GM23338 (cell line): ENCODE results near the gene EPHA6. TPM values are rescaled to one million over a fixed set of nuclear protein-coding genes. Genes with fewer than 3 reads are reported as not detected.

Experiments used
- ATAC-seq: fragments of 200-7000 bp; cut with Tn5 transposase; 3 replicates; pipeline ENCODE4 v1.9.1; 2020
- DNase-seq: peaks from one replicate; pipeline ENCODE4 v3.0.0-alpha.2; 2015; ENCODE audit warnings: low spot score
- H2AFZ ChIP-seq: fragments of 200-600 bp; sonication (generic); 2 replicates; pipeline ENCODE4 v1.8.0; 2016; ENCODE audit warnings: antibody characterized with exemption, mild to moderate bottlenecking, moderate library complexity
- H3F3A ChIP-seq: fragments of 200-600 bp; sonication (generic); replicated peaks from 2 replicates; pipeline ENCODE4 v1.8.0; 2017; ENCODE audit warnings: antibody characterized with exemption, mixed run types, low read depth
- H3K27ac ChIP-seq: fragments of 200-600 bp; sonication (generic); 2 replicates; pipeline ENCODE4 v1.6.1; 2016; ENCODE audit warnings: low read depth
- H3K27me3 ChIP-seq: fragments of 200-600 bp; sonication (generic); 2 replicates; pipeline ENCODE4 v1.8.0; 2016; ENCODE audit warnings: mild to moderate bottlenecking, mixed run types, moderate library complexity; ENCODE audit not compliant: insufficient read depth
- H3K36me3 ChIP-seq: fragments of 200-600 bp; sonication (generic); 2 replicates; pipeline ENCODE4 v1.8.0; 2016; ENCODE audit warnings: mild to moderate bottlenecking; ENCODE audit not compliant: insufficient read depth
- H3K4me1 ChIP-seq: fragments of 200-600 bp; sonication (generic); 2 replicates; pipeline ENCODE4 v1.8.0; 2016; ENCODE audit warnings: mild to moderate bottlenecking, moderate library complexity; ENCODE audit not compliant: insufficient read depth
- H3K4me2 ChIP-seq: fragments of 200-600 bp; sonication (generic); 2 replicates; pipeline ENCODE4 v1.7.1; 2017; ENCODE audit warnings: mixed run types
- H3K4me3 ChIP-seq: fragments of 200-600 bp; sonication (generic); 2 replicates; pipeline ENCODE4 v1.6.1; 2016; ENCODE audit warnings: mixed run types
- H3K79me2 ChIP-seq: fragments of 200-600 bp; sonication (generic); replicated peaks from 2 replicates; pipeline ENCODE4 v1.8.0; 2017; ENCODE audit warnings: mild to moderate bottlenecking; ENCODE audit not compliant: insufficient read depth
- H3K9me2 ChIP-seq: fragments of 200-600 bp; sonication (generic); 2 replicates; pipeline ENCODE4 v1.8.0; 2017; ENCODE audit not compliant: insufficient read depth
- H4K20me1 ChIP-seq: fragments of 200-600 bp; sonication (generic); replicated peaks from 2 replicates; pipeline ENCODE4 v1.8.0; 2017; ENCODE audit warnings: mild to moderate bottlenecking; ENCODE audit not compliant: insufficient read depth
- H3K27ac Mint-ChIP-seq: 2 replicates; pipeline ENCODE4 v1.8.0; 2020; ENCODE audit warnings: inconsistent platforms, mild to moderate bottlenecking, moderate library complexity, mixed read lengths
- H3K27me3 Mint-ChIP-seq: 3 replicates; pipeline ENCODE4 v1.8.0; 2022; ENCODE audit warnings: low read depth, mild to moderate bottlenecking, moderate library complexity, mixed read lengths, inconsistent platforms; ENCODE audit not compliant: insufficient read depth, poor library complexity
- H3K36me3 Mint-ChIP-seq: 3 replicates; pipeline ENCODE4 v1.8.0; 2021; ENCODE audit warnings: low read depth, mild to moderate bottlenecking, inconsistent platforms, moderate library complexity, mixed read lengths
- H3K4me1 Mint-ChIP-seq: 3 replicates; pipeline ENCODE4 v1.8.0; 2020; ENCODE audit warnings: mild to moderate bottlenecking, inconsistent platforms, mixed read lengths
- H3K4me3 Mint-ChIP-seq: 3 replicates; pipeline ENCODE4 v1.8.0; 2021; ENCODE audit warnings: moderate library complexity, mild to moderate bottlenecking, inconsistent platforms, mixed read lengths
- H3K9me3 Mint-ChIP-seq: 3 replicates; pipeline ENCODE4 v1.8.0; 2020; ENCODE audit warnings: moderate library complexity, mild to moderate bottlenecking, inconsistent platforms, mixed read lengths
- ZNF114 ChIP-seq: fragments of 250-450 bp; sonication (Bioruptor Pico); IDR thresholded peaks from 2 replicates; pipeline ENCODE4 v1.5.0; 2020; ENCODE audit warnings: mild to moderate bottlenecking, moderate library complexity
- ZNF331 ChIP-seq: fragments of 250-450 bp; sonication (Bioruptor Pico); IDR thresholded peaks from 2 replicates; pipeline ENCODE4 v1.5.0; 2020; ENCODE audit warnings: low read depth, mild to moderate bottlenecking, moderate library complexity
- ZNF462 ChIP-seq: fragments of 250-450 bp; sonication (Bioruptor Pico); IDR thresholded peaks from 2 replicates; pipeline ENCODE4 v1.5.0; 2020; ENCODE audit warnings: mild to moderate bottlenecking, moderate library complexity
- polyA plus RNA-seq: library from polyadenylated mRNA; unstranded; fragments of >200 nt; fragmentation: Nextera tagmentation; extraction: Ambion mirVana; gene quantifications from 2 replicates; pipeline ENCODE4 v1.2.1, GENCODE V29; 2016
- total RNA-seq: library from RNA; depleted of rRNA; stranded (reverse); fragments of >200 nt; shearing (Covaris generic); gene quantifications from 2 replicates; pipeline ENCODE4 v1.2.3, GENCODE V29; 2014

EPHA6 gene
- total and polyA plus RNA-seq, 2 experiments from 2014 or later = 0.37 to 2.6 TPM

GRCh38 chr3:97464035-97464434 lies 649.6 kb downstream of the EPHA6 start:
- peak; percentile 93 for ATAC-seq
- peak; percentile 52 for DNase-seq
- H3K4me3 Mint-ChIP-seq = no peak overlapping the region

More at GRCh38 chr3:97464035-97464434, 649.6 kb downstream of the EPHA6 start:
- Histone ChIP-seq H3F3A (no peaks in the 10 kb centered on the region), H3K36me3 (no peaks in the 10 kb centered on the region), H2AFZ (no peak overlapping the region), H3K4me1 (peaks cover 15% of the 10 kb centered on the region), H3K9me2 (no peaks in the 10 kb centered on the region), H3K4me3 (no peak overlapping the region), H4K20me1 (no peaks in the 10 kb centered on the region), H3K27me3 (no peaks in the 10 kb centered on the region), H3K79me2 (no peaks in the 10 kb centered on the region), H3K27ac (no peak overlapping the region), H3K4me2 (peak overlapping the region; percentile 30; the same call in 1 of the 2 replicates)
- no peaks in the 10 kb centered on the region for H3K36me3 Mint-ChIP-seq
- no peaks in the 10 kb centered on the region for H3K9me3 Mint-ChIP-seq
- TF ChIP-seq ZNF462 (CRISPR knock-in tag) = 0 out of 2 replicates have a peak, but pooled peaks have one; percentile 43
- TF ChIP-seq ZNF331 (CRISPR knock-in tag) = no peak
- no peak for TF ChIP-seq ZNF114 (CRISPR knock-in tag)
- H3K27me3 Mint-ChIP-seq = no peaks in the 10 kb centered on the region
- peak overlapping the region; percentile 75; the same call in 1 of the 2 replicates for H3K27ac Mint-ChIP-seq
- peaks cover 17% of the 10 kb centered on the region; the same call in 2 of the 3 replicates for H3K4me1 Mint-ChIP-seq
